DMS53 (cell line): ENCODE measurements around the gene AK2.
"Not testable (repeated sequence)": the region's sequence is repeated elsewhere in the genome, so short reads cannot be mapped to it uniquely, and the experiment has no call there.

ENCODE experiments used
- DNase-seq: peaks from one replicate; lab custom pipeline; 2025; lab: John Stamatoyannopoulos, UW

The AK2 gene

GRCh38 chr1:33050221-33051076 is 13.8 kb upstream of the AK2 start:
- DNase-seq: peak; percentile 49

GRCh38 chr1:33049371-33049770 is 12.7 kb upstream of the AK2 start:
- no peak for DNase-seq

GRCh38 chr1:33048426-33048825 is 11.7 kb upstream of the AK2 start:
- no peak for DNase-seq

- DNase-seq: no peak
These were observed 11.2 kb upstream of the AK2 start for GRCh38 chr1:33047839-33048305.

GRCh38 chr1:33047290-33047689 is 10.6 kb upstream of the AK2 start:
- no peak for DNase-seq

GRCh38 chr1:33046234-33046633 is 9.6 kb upstream of the AK2 start:
- DNase-seq: not testable (repeated sequence)

GRCh38 chr1:33045814-33046213 is 9.1 kb upstream of the AK2 start:
- peak; percentile 89 for DNase-seq

GRCh38 chr1:33045246-33045645 is 8.6 kb upstream of the AK2 start:
- peak; percentile 42 for DNase-seq

- DNase-seq: no peak
These were observed 6.8 kb upstream of the AK2 start for GRCh38 chr1:33043267-33044092.

- DNase-seq: no peak
These were observed 6.1 kb upstream of the AK2 start for GRCh38 chr1:33042831-33043230.

- no peak for DNase-seq
These were observed 4.3 kb upstream of the AK2 start for GRCh38 chr1:33041026-33041425.

GRCh38 chr1:33039840-33040239 is 3.2 kb upstream of the AK2 start:
- no peak for DNase-seq

GRCh38 chr1:33036051-33036525 is 595 bp downstream of the AK2 start:
- peak; percentile 71 for DNase-seq

- no peak for DNase-seq
These were observed 4.4 kb downstream of the AK2 start for GRCh38 chr1:33032126-33032869.

GRCh38 chr1:33031506-33031905 is 5.2 kb downstream of the AK2 start:
- DNase-seq: no peak

GRCh38 chr1:33030575-33030974 is 6.1 kb downstream of the AK2 start:
- DNase-seq: no peak

GRCh38 chr1:33029921-33030320 is 6.8 kb downstream of the AK2 start:
- no peak for DNase-seq

GRCh38 chr1:33029209-33029608 is 7.5 kb downstream of the AK2 start:
- no peak for DNase-seq

- DNase-seq: no peak
These were observed 10.9 kb downstream of the AK2 start for GRCh38 chr1:33025761-33026160.

GRCh38 chr1:33025180-33025569 is 11.5 kb downstream of the AK2 start:
- DNase-seq: peak; percentile 17

- peak; percentile 16 for DNase-seq
These were observed 12.1 kb downstream of the AK2 start for GRCh38 chr1:33024430-33025179.
